ENCODE data around the gene ADAP2.

DNA sequence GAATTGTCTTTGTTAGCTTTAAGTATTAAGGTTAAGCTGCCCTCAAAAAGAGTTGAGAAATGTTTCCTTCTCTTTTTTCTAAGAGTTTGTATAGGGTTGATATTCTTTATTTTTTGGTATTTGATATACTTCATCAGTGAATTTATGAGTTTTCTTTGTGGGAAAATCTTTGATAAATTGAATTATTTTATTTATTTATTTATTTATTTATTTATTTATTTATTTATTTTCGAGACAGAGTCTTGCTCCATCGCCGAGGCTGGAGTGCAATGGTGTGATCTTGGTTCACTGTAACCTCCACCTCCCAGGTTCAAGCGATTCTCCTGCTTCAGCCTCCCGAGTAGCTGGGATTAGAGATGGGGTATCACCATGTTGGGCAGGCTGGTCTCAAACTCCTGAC is 35.6 kb upstream of the ADAP2 start:
- TF ChIP-seq, protein P1, sequence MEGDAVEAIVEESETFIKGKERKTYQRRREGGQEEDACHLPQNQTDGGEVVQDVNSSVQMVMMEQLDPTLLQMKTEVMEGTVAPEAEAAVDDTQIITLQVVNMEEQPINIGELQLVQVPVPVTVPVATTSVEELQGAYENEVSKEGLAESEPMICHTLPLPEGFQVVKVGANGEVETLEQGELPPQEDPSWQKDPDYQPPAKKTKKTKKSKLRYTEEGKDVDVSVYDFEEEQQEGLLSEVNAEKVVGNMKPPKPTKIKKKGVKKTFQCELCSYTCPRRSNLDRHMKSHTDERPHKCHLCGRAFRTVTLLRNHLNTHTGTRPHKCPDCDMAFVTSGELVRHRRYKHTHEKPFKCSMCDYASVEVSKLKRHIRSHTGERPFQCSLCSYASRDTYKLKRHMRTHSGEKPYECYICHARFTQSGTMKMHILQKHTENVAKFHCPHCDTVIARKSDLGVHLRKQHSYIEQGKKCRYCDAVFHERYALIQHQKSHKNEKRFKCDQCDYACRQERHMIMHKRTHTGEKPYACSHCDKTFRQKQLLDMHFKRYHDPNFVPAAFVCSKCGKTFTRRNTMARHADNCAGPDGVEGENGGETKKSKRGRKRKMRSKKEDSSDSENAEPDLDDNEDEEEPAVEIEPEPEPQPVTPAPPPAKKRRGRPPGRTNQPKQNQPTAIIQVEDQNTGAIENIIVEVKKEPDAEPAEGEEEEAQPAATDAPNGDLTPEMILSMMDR (IDR thresholded peaks at IDR 0.05) = no peak
- TF ChIP-seq POLR2A (IDR thresholded peaks at IDR 0.05; ENCODE audit: low read depth) (no peak), EP300 (IDR thresholded peaks at IDR 0.05) (no peak)

All from esophagus muscularis mucosa (tissue), 4 donors.